Measurements from ENCODE around the gene VWA8. TPM values are rescaled to one million over a fixed set of nuclear protein-coding genes. Genes with fewer than 3 reads are reported as not detected.
A peak's percentile ranks its signal among the peaks of the same experiment; 100 is the strongest.

The VWA8 gene
- total and polyA plus RNA-seq, 4 donors, result 9.8 to 35.7 (median 18.5) TPM

DNA sequence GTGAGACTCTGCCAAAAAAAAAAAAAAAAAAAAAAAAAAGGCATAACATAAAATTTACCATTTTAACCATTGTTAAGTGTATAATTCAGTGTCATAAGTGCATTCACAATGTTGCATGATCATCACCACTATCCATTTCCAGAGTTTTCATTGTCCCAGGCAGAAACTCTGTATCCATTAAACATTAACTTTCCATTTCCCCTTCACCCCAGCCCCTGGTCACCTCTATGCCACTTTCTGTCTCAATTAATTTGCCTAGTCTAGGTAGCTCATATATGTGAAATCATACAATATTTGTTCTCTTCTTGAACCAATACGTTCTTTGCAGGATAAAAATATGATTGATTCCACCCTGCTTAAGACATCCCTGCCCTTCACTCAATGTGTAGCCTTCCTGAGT is 31.0 kb upstream of the VWA8 start:
- DNase-seq (ENCODE audit: low read depth in 4 of 6, low spot score in 6 of 6), result no peak
- H3K36me3 ChIP-seq (ENCODE audit: control insufficient read depth, insufficient read depth, low read length), result no peaks in the 10 kb centered on the region
- H3K9me3 ChIP-seq (ENCODE audit: control insufficient read depth, insufficient read depth, low read length), result no peaks in the 10 kb centered on the region
- H3K27me3 ChIP-seq (ENCODE audit: control insufficient read depth, insufficient read depth, low read length), result no peaks in the 10 kb centered on the region
- 90% methylated on average over 1 of the region's 1 CpG for WGBS (ENCODE audit: insufficient coverage)
- no peaks in the 10 kb centered on the region for H3K4me1 ChIP-seq (ENCODE audit: control insufficient read depth, insufficient read depth, low read length)
- no peak overlapping the region for H3K4me3 ChIP-seq (ENCODE audit: low read depth, low read length)
- H3K27ac ChIP-seq (ENCODE audit: low read depth, low read length), result no peak overlapping the region

- H3K36me3 ChIP-seq (ENCODE audit: control insufficient read depth, insufficient read depth, low read length), result no peaks in the 10 kb centered on the region
- H3K27me3 ChIP-seq (ENCODE audit: control insufficient read depth, insufficient read depth, low read length), result no peaks in the 10 kb centered on the region
- H3K9me3 ChIP-seq (ENCODE audit: control insufficient read depth, insufficient read depth, low read length), result no peaks in the 10 kb centered on the region
- no peak overlapping the region for H3K4me3 ChIP-seq (ENCODE audit: low read depth, low read length)
- DNase-seq (ENCODE audit: low read depth in 4 of 6, low spot score in 6 of 6), result no peak
- H3K4me1 ChIP-seq (ENCODE audit: control insufficient read depth, insufficient read depth, low read length), result no peaks in the 10 kb centered on the region
- no peak overlapping the region for H3K27ac ChIP-seq (ENCODE audit: low read depth, low read length)
Measured at GRCh38 chr13:41988244-41988643, 27.3 kb upstream of the VWA8 start.

DNA sequence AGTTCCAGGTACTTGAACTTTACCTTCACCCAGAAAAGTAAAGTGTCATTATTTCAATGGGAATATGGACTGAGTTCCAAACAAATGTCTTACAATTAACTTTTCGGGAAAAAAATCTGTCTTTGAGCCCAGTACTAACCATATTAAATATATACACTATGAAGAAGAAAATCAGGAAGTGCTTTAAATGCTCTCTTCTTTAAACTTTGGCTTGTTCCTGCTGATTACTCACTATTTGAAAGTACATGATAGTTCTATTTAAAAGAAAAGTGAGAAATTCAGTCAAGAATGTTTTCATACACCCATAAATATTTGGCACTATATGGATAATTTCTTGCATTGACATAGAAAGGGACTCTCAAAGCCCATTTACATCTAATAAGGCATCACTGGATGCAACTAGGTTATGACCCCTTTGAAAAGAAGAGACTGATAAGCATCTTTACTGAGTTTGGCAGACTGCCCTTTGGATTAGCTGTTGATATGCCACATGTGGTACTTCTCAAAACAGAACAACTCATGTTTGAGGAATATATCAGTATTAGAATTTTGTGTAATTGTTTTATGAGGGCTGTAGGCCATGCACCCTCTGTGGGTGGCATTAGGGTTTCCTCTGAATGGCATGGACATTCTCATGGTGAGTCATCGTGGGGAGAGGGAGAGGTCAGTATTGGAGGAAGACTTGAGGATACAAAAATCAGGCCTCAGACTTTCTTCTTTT is 25.0 kb upstream of the VWA8 start:
- WGBS (ENCODE audit: insufficient coverage), result 80% methylated on average over 1 of the region's 2 CpGs
- DNase-seq (ENCODE audit: low read depth in 4 of 6, low spot score in 6 of 6), result no peak
- Histone ChIP-seq H3K27me3 (ENCODE audit: control insufficient read depth, insufficient read depth, low read length) (no peaks in the 10 kb centered on the region), H3K36me3 (ENCODE audit: control insufficient read depth, insufficient read depth, low read length) (no peaks in the 10 kb centered on the region), H3K9me3 (ENCODE audit: control insufficient read depth, insufficient read depth, low read length) (no peaks in the 10 kb centered on the region), H3K4me3 (ENCODE audit: low read depth, low read length) (no peak overlapping the region), H3K4me1 (ENCODE audit: control insufficient read depth, insufficient read depth, low read length) (no peaks in the 10 kb centered on the region), H3K27ac (ENCODE audit: low read depth, low read length) (no peak overlapping the region)

GRCh38 chr13:41981951-41982715 is 21.2 kb upstream of the VWA8 start:
- H3K4me3 ChIP-seq (ENCODE audit: low read depth, low read length), result no peak overlapping the region
- no peaks in the 10 kb centered on the region for H3K4me1 ChIP-seq (ENCODE audit: control insufficient read depth, insufficient read depth, low read length)
- no CpG with 5 or more reads among the region's 4 CpGs for WGBS (ENCODE audit: insufficient coverage)
- H3K36me3 ChIP-seq (ENCODE audit: control insufficient read depth, insufficient read depth, low read length), result no peaks in the 10 kb centered on the region
- no peak for DNase-seq (ENCODE audit: low read depth in 4 of 6, low spot score in 6 of 6)
- H3K27me3 ChIP-seq (ENCODE audit: control insufficient read depth, insufficient read depth, low read length), result no peaks in the 10 kb centered on the region
- H3K9me3 ChIP-seq (ENCODE audit: control insufficient read depth, insufficient read depth, low read length), result no peaks in the 10 kb centered on the region
- no peak overlapping the region for H3K27ac ChIP-seq (ENCODE audit: low read depth, low read length)

GRCh38 chr13:41978007-41978406 is 17.1 kb upstream of the VWA8 start:
- Histone ChIP-seq H3K9me3 (ENCODE audit: control insufficient read depth, insufficient read depth, low read length) (no peaks in the 10 kb centered on the region), H3K4me3 (ENCODE audit: low read depth, low read length) (no peak overlapping the region), H3K36me3 (ENCODE audit: control insufficient read depth, insufficient read depth, low read length) (no peaks in the 10 kb centered on the region), H3K27me3 (ENCODE audit: control insufficient read depth, insufficient read depth, low read length) (no peaks in the 10 kb centered on the region), H3K27ac (ENCODE audit: low read depth, low read length) (no peak overlapping the region), H3K4me1 (ENCODE audit: control insufficient read depth, insufficient read depth, low read length) (no peaks in the 10 kb centered on the region)
- DNase-seq (ENCODE audit: low read depth in 4 of 6, low spot score in 6 of 6), result no peak
- WGBS (ENCODE audit: insufficient coverage), result no CpG with 5 or more reads among the region's 1 CpG

- H3K27me3 ChIP-seq (ENCODE audit: control insufficient read depth, insufficient read depth, low read length), result no peaks in the 10 kb centered on the region
- DNase-seq (ENCODE audit: low read depth in 4 of 6, low spot score in 6 of 6), result peak in 1 of 6 donors; percentile 42
- no peaks in the 10 kb centered on the region for H3K4me1 ChIP-seq (ENCODE audit: control insufficient read depth, insufficient read depth, low read length)
- H3K9me3 ChIP-seq (ENCODE audit: control insufficient read depth, insufficient read depth, low read length), result no peaks in the 10 kb centered on the region
- no CpG with 5 or more reads among the region's 3 CpGs for WGBS (ENCODE audit: insufficient coverage)
- H3K36me3 ChIP-seq (ENCODE audit: control insufficient read depth, insufficient read depth, low read length), result no peaks in the 10 kb centered on the region
- H3K4me3 ChIP-seq (ENCODE audit: low read depth, low read length), result no peak overlapping the region
- H3K27ac ChIP-seq (ENCODE audit: low read depth, low read length), result no peak overlapping the region
Measured at GRCh38 chr13:41976476-41976875, 15.6 kb upstream of the VWA8 start.

DNA sequence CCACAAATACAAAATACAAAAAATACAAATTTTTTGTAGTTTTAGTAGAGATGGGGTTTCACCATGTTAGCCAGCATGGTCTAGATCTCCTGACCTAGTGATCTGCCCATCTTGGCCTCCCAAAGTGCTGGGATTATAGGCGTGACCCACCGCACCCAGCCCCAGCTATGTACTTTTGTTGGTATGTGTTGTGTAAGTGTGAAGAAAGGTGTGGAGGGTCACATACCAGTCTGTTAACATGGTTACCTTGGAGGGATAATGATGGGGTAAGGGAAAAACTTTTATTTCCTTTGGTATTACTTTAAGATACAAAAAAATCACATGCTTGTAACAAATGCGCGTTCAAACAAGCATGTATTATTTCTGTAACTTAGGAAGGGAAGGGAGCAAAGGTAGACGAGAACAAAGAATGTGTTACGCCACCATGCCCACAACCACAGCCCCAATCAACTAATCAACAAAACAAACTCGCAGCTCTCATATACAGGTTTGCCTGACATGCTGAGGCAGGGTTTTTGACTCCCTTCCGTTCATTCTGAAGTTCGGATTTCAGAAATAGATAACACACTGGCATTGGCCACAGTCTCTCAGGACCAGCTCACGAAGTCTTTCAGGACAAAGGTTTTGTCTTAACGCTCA is 13.5 kb upstream of the VWA8 start:
- Histone ChIP-seq H3K27me3 (ENCODE audit: control insufficient read depth, insufficient read depth, low read length) (no peaks in the 10 kb centered on the region), H3K4me3 (ENCODE audit: low read depth, low read length) (no peak overlapping the region), H3K27ac (ENCODE audit: low read depth, low read length) (no peak overlapping the region), H3K9me3 (ENCODE audit: control insufficient read depth, insufficient read depth, low read length) (no peaks in the 10 kb centered on the region), H3K36me3 (ENCODE audit: control insufficient read depth, insufficient read depth, low read length) (no peaks in the 10 kb centered on the region), H3K4me1 (ENCODE audit: control insufficient read depth, insufficient read depth, low read length) (no peaks in the 10 kb centered on the region)
- DNase-seq (ENCODE audit: low read depth in 4 of 6, low spot score in 6 of 6), result no peak
- 94% methylated on average over 3 of the region's 11 CpGs for whole genome bisulfite sequencing (ENCODE audit: insufficient coverage)

- Histone ChIP-seq H3K27me3 (ENCODE audit: control insufficient read depth, insufficient read depth, low read length) (no peaks in the 10 kb centered on the region), H3K27ac (ENCODE audit: low read depth, low read length) (no peak overlapping the region), H3K4me1 (ENCODE audit: control insufficient read depth, insufficient read depth, low read length) (no peaks in the 10 kb centered on the region), H3K4me3 (ENCODE audit: low read depth, low read length) (no peak overlapping the region), H3K9me3 (ENCODE audit: control insufficient read depth, insufficient read depth, low read length) (no peaks in the 10 kb centered on the region), H3K36me3 (ENCODE audit: control insufficient read depth, insufficient read depth, low read length) (no peaks in the 10 kb centered on the region)
- peak in 3 of 6 donors; percentile 30 to 56 (median 33) for DNase-seq (ENCODE audit: low read depth in 4 of 6, low spot score in 6 of 6)
- 14% methylated on average over 2 of the region's 7 CpGs for WGBS (ENCODE audit: insufficient coverage)
Measured at GRCh38 chr13:41973247-41973741, 12.4 kb upstream of the VWA8 start.

DNA sequence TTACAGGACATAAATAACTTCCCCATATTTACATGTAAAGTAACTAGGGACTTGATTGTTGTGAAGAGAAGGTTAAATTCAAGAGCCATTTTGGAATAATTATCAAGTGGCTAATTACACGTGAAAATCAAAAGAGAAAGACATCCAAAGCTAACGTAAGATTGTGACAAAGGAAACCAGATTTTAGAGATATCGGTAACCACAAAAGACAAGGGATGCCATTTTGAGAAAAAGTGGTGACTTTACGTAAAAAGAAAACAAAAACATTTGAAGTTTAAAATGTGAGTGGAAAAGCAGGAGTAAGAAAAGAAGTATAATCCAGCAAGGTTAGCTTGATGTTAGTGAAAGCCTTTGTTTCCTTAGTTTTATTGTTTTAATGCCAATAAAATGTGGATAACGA is 10.9 kb upstream of the VWA8 start:
- Histone ChIP-seq H3K27me3 (ENCODE audit: control insufficient read depth, insufficient read depth, low read length) (no peaks in the 10 kb centered on the region), H3K4me1 (ENCODE audit: control insufficient read depth, insufficient read depth, low read length) (no peaks in the 10 kb centered on the region), H3K36me3 (ENCODE audit: control insufficient read depth, insufficient read depth, low read length) (no peaks in the 10 kb centered on the region), H3K27ac (ENCODE audit: low read depth, low read length) (no peak overlapping the region), H3K4me3 (ENCODE audit: low read depth, low read length) (no peak overlapping the region), H3K9me3 (ENCODE audit: control insufficient read depth, insufficient read depth, low read length) (no peaks in the 10 kb centered on the region)
- 67% methylated on average over 4 of the region's 5 CpGs for WGBS (ENCODE audit: insufficient coverage)
- DNase-seq (ENCODE audit: low read depth in 4 of 6, low spot score in 6 of 6), result no peak

Measured in spinal cord (tissue), 10 donors.